ENCODE measurements around the gene YTHDF1. TPM values are rescaled to one million over a fixed set of nuclear protein-coding genes. Genes with fewer than 3 reads are reported as not detected.

The YTHDF1 gene
- total RNA-seq = 35.9 and 36.0 TPM in 2 replicates
- 51.2 and 57.4 TPM in 2 replicates for polyA plus RNA-seq

DNA sequence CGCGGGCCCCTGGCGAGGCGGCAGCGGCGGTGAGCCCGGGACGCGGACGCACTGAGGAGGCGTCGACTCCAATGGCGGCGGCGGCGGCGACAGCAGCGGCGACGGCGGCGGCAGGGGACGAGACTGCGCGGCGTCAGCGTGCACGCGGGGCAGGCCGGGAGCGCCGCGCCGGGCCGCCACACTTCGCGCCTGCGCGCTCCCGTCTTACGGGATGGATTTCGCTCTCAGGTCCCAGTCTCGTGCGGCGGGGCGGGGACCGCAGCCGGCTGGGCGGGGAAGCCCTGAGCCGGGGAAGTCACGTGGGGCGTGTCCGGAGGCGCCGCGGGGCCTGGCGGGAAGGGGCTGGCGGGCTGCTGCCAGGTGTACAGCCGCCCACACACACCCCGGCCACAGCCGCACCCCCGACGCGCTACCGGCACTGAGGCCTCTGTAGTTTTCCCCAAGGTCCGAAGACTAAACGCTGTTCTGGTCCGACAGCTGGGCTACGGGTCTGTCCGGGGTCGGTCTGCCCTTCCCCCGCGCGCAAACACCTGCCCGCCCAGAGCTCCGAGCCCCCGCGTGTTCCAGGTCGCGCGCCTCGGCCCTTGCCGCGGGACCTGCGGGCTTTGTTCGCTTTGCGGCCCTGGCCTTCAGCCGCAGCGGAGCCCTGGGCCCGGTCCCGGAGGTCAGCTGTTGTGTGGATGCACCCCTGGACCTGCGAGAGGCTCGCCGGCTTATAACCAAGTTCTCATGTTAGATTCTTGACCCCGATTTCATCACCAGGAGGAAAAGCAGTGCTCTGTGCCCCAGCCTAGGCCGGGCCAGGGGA is at the start of gene YTHDF1:
Gene YTHDF1 (minus strand): TSS at position 91 of the 808 bp plus-strand sequence. CDS start 239 bp downstream, outside the sequence.
- Histone ChIP-seq H2AFZ (peak within 1 kb of the TSS; percentile 97), H3K36me3 (replicated peaks; ENCODE audit: insufficient read depth, low read depth) (no peaks in the 10 kb centered on the region), H3K4me3 (peak within 1 kb of the TSS; percentile 91), H3K9me3 (ENCODE audit: low read depth) (no peaks in the 10 kb centered on the region), H3K9me2 (replicated peaks; ENCODE audit: insufficient read depth) (no peaks in the 10 kb centered on the region), H3K4me2 (peak within 1 kb of the TSS; percentile 96), H3K27ac (peak within 1 kb of the TSS; percentile 96), H3K79me2 (peaks cover 45% of the 10 kb centered on the region), H4K20me1 (ENCODE audit: insufficient read depth, poor library complexity, severe bottlenecking) (peaks cover 44% of the 10 kb centered on the region), H3K27me3 (no peaks in the 10 kb centered on the region), H3K4me1 (ENCODE audit: insufficient read depth) (peaks cover 41% of the 10 kb centered on the region)
- DNase-seq (ENCODE audit: low spot score) = peak; percentile 99
- TF ChIP-seq EZH2 (IDR thresholded peaks at IDR 0.05; ENCODE audit: borderline replicate concordance) = no peak
- TF ChIP-seq, protein P1, sequence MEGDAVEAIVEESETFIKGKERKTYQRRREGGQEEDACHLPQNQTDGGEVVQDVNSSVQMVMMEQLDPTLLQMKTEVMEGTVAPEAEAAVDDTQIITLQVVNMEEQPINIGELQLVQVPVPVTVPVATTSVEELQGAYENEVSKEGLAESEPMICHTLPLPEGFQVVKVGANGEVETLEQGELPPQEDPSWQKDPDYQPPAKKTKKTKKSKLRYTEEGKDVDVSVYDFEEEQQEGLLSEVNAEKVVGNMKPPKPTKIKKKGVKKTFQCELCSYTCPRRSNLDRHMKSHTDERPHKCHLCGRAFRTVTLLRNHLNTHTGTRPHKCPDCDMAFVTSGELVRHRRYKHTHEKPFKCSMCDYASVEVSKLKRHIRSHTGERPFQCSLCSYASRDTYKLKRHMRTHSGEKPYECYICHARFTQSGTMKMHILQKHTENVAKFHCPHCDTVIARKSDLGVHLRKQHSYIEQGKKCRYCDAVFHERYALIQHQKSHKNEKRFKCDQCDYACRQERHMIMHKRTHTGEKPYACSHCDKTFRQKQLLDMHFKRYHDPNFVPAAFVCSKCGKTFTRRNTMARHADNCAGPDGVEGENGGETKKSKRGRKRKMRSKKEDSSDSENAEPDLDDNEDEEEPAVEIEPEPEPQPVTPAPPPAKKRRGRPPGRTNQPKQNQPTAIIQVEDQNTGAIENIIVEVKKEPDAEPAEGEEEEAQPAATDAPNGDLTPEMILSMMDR (IDR thresholded peaks at IDR 0.05; ENCODE audit: poor library complexity) = no peak
- no peak for TF ChIP-seq EZH2phosphoT487 (IDR thresholded peaks at IDR 0.05; ENCODE audit: low read depth, severe bottlenecking, unreplicated experiment)
- WGBS (ENCODE audit: low lambda C conversion rate, missing lambda C conversion rate) = 4% methylated on average over 70 of the region's 96 CpGs

- no peaks in the 10 kb centered on the region for H4K20me1 ChIP-seq (ENCODE audit: insufficient read depth, poor library complexity, severe bottlenecking)
- peaks cover 35% of the 10 kb centered on the region for H3K4me1 ChIP-seq (ENCODE audit: insufficient read depth)
- no peak for DNase-seq (ENCODE audit: low spot score)
- no peaks in the 10 kb centered on the region for H3K27me3 ChIP-seq
- no peaks in the 10 kb centered on the region for H3K9me2 ChIP-seq (replicated peaks; ENCODE audit: insufficient read depth)
- H3K9me3 ChIP-seq (ENCODE audit: low read depth) = no peaks in the 10 kb centered on the region
- no peak overlapping the region for H3K27ac ChIP-seq
- no peaks in the 10 kb centered on the region for H3K36me3 ChIP-seq (replicated peaks; ENCODE audit: insufficient read depth, low read depth)
- TF ChIP-seq EZH2phosphoT487 (IDR thresholded peaks at IDR 0.05; ENCODE audit: low read depth, severe bottlenecking, unreplicated experiment) (no peak), EZH2 (IDR thresholded peaks at IDR 0.05; ENCODE audit: borderline replicate concordance) (no peak)
- TF ChIP-seq, protein P1 (IDR thresholded peaks at IDR 0.05; ENCODE audit: poor library complexity) = no peak
- no peak overlapping the region for H2AFZ ChIP-seq
- 72% methylated on average over 14 of the region's 14 CpGs for WGBS (ENCODE audit: low lambda C conversion rate, missing lambda C conversion rate)
- no peaks in the 10 kb centered on the region for H3K79me2 ChIP-seq
- no peak overlapping the region for H3K4me2 ChIP-seq
- H3K4me3 ChIP-seq = no peak overlapping the region
Observed at GRCh38 chr20:63264519-63264918, 48.6 kb upstream of the YTHDF1 start.

- DNase-seq (ENCODE audit: low spot score) = no peak
- Histone ChIP-seq H3K9me3 (ENCODE audit: low read depth) (no peaks in the 10 kb centered on the region), H3K4me2 (no peak overlapping the region), H4K20me1 (ENCODE audit: insufficient read depth, poor library complexity, severe bottlenecking) (no peaks in the 10 kb centered on the region), H3K36me3 (replicated peaks; ENCODE audit: insufficient read depth, low read depth) (no peaks in the 10 kb centered on the region), H3K9me2 (replicated peaks; ENCODE audit: insufficient read depth) (no peaks in the 10 kb centered on the region), H3K4me1 (ENCODE audit: insufficient read depth) (peaks cover 41% of the 10 kb centered on the region), H2AFZ (no peak overlapping the region), H3K27me3 (no peaks in the 10 kb centered on the region), H3K79me2 (no peaks in the 10 kb centered on the region), H3K27ac (no peak overlapping the region), H3K4me3 (no peak overlapping the region)
- WGBS (ENCODE audit: low lambda C conversion rate, missing lambda C conversion rate) = 89% methylated on average over 9 of the region's 10 CpGs
- TF ChIP-seq, protein P1 (IDR thresholded peaks at IDR 0.05; ENCODE audit: poor library complexity) = no peak
- TF ChIP-seq EZH2phosphoT487 (IDR thresholded peaks at IDR 0.05; ENCODE audit: low read depth, severe bottlenecking, unreplicated experiment) = no peak
- TF ChIP-seq EZH2 (IDR thresholded peaks at IDR 0.05; ENCODE audit: borderline replicate concordance) = no peak
Observed at GRCh38 chr20:63264000-63264399, 48.1 kb upstream of the YTHDF1 start.

Data from hepatocyte (in vitro differentiated cells).